Left lung (tissue), 10 donors: ENCODE measurements around the gene TMA7. TPM values are rescaled to one million over a fixed set of nuclear protein-coding genes. Genes with fewer than 3 reads are reported as not detected.
"Not testable (repeated sequence)": the region's sequence is repeated elsewhere in the genome, so short reads cannot be mapped to it uniquely, and the experiment has no call there.

Experiments used
- ATAC-seq: fragments of 200-7000 bp; cut with Tn5 transposase; one replicate; pipeline ENCODE4 v1.9.1; 2020; ENCODE audit warnings: moderate library complexity
- DNase-seq, 4 donors: peaks; one replicate each; pipeline ENCODE4 v3.0.0-alpha.2; 2013 to 2020
- H3K27ac ChIP-seq, 2 donors: fragments of 200-600 bp; sonication (generic) in 1 of 2; one replicate each; pipeline versions ENCODE4 v1.5.0 to v1.8.0; 2020 to 2021
- H3K27me3 ChIP-seq, 2 donors: fragments of 200-600 bp; sonication (generic) in 1 of 2; one replicate each; pipeline versions ENCODE4 v1.5.0 to v1.8.0; 2020 to 2021
- H3K36me3 ChIP-seq, 2 donors: fragments of 200-600 bp; sonication (generic) in 1 of 2; one replicate each; pipeline versions ENCODE4 v1.5.0 to v1.8.0; 2020 to 2021
- H3K4me1 ChIP-seq, 2 donors: fragments of 200-600 bp; one replicate each; pipeline ENCODE4 v1.8.0; 2021
- H3K4me3 ChIP-seq, 2 donors: fragments of 200-600 bp; sonication (generic) in 1 of 2; one replicate each; pipeline versions ENCODE4 v1.5.0 to v1.8.0; 2020 to 2021; ENCODE audit warnings: mild to moderate bottlenecking in 1 of 2
- H3K9me3 ChIP-seq, 2 donors: fragments of 200-600 bp; sonication (generic) in 1 of 2; one replicate each; pipeline versions ENCODE4 v1.5.0 to v1.8.0; 2020 to 2021
- CTCF ChIP-seq, 2 donors: fragments of 200-600 bp; sonication (generic) in 1 of 2; IDR thresholded peaks; one replicate each; pipeline versions ENCODE4 v1.5.0 to v1.8.0; 2021; ENCODE audit warnings: antibody characterized with exemption in 2 of 2
- intact Hi-C, 2 donors: fragments of 100-400 bp; cut with DNase I; formaldehyde crosslinking; loops; one replicate each; pipeline versions ENCODE4 v1.11.2 to v1.14.2; 2022
- polyA plus RNA-seq, 6 donors: library from polyadenylated mRNA; unstranded; fragments of 120-200 nt; gene quantifications; one replicate each; pipeline ENCODE4 v1.2.1, GENCODE V29; 2013; ENCODE audit not compliant: insufficient read length in 6 of 6
- total RNA-seq, 2 donors: library from RNA; stranded (reverse); fragmentation: NEBNext Ultra II Directional; extraction: Animal tissue kit (Norgen Biotek cat#: 25700); gene quantifications; one replicate each; pipeline ENCODE4 v1.2.1, GENCODE V29; 2021
- donor health status: DM: no; HTN: yes; CAD: no.
- donor health status: DM: no; HTN: no; CAD: no.

Gene TMA7
- total and polyA plus RNA-seq, 8 donors: 174 to 288 (median 253) TPM

DNA sequence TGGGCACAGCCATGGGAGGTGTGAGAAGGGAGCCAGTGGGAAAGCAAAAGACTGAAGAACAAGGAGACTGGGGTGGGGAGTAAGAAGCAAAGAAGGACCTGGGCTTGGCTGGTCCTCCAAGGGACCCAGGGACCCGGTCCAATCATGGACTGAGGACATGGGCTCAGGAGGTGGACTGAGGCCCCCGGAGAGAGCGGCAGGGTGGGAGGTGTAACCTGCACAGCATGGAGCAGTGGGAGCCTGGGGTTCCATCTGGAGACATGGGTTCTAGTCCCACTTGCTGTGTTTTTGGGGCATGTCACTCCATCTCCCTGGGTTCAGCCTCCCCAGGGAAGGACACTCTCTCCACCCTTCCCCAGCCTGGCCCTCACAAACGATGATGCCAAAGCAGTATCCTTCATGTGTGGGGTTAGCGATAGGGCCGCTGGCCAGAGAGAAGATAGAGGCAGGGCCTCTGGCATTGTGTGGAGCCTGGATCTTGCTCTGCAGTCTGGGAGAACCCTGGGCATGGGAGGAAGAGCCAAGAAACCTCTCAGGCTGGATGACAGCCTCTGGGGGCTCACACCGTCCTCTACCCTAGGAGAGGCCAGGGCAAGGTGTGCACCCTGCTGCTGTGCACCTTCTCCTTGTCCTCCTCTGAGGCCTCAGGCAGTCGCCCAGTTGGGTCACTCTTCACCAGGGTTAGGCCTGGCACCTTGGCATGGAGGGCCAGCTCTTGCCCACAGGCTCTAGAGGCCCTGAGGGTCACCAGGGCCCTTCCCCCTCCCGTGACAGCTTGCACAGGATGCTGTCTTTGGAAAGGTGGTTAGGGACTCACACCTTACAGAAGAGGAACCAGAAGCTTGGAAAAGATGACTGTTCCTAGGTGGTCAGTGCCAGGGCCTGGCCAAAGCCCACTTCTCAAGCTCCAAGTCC is 42.0 kb upstream of the TMA7 start:
- H3K4me3 ChIP-seq: no peak overlapping the region
- TF ChIP-seq CTCF (IDR thresholded peaks at IDR 0.05): no peak
- ATAC-seq (no peak), DNase-seq (peak in 1 of 4 donors; percentile 59)
- peak overlapping the region in 1 of 2 donors; percentile 5 for H3K27ac ChIP-seq
- intact Hi-C loops: no loop called here
- no peaks in the 10 kb centered on the region for H3K9me3 ChIP-seq
- H3K27me3 ChIP-seq: no peaks in the 10 kb centered on the region
- no peaks in the 10 kb centered on the region for H3K36me3 ChIP-seq
- H3K4me1 ChIP-seq: peaks cover 0 to 10% of the 10 kb centered on the region in 2 donors

DNA sequence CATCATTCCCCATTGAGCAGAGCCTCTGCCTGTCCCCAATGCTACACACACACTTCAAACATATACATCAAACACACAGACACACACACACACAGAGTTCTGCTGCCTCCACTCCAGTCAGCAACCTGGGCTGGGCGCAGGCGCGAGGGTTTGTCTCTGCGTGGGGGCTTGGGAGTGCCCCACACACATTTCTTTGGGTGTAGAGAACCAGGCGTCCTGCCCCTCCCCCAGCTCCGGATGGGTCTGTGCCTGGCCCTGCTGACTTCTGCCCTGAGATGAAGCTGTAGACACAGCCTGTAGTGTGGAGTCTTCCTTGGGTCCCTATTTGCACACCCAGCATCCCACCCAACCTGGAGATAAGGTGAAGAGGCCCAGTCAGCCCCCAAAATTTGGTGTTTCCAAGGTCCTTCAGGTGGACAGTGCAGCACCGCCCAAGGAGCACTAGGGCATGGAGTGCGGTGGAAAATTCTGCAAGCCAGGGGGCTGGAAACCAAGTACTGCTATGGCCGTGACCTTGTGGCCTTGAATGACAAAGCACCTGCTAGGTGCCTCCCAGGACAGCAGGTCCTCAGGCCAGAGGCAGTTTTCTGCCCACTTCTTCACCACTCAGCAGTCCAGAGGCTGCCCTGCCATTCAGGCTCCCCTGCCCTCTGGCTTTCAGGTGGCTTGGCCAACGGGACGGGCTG is 41.2 kb upstream of the TMA7 start:
- intact Hi-C loops: no loop called here
- TF ChIP-seq CTCF (IDR thresholded peaks at IDR 0.05): no peak
- DNase-seq (peak in 1 of 4 donors; percentile 62), ATAC-seq (no peak)
- Histone ChIP-seq H3K27ac (no peak overlapping the region), H3K4me3 (no peak overlapping the region), H3K4me1 (peaks cover 0 to 10% of the 10 kb centered on the region in 2 donors), H3K9me3 (no peaks in the 10 kb centered on the region), H3K27me3 (no peaks in the 10 kb centered on the region), H3K36me3 (peaks cover 0 to 4% of the 10 kb centered on the region in 2 donors)

GRCh38 chr3:48399387-48400172 is 40.5 kb upstream of the TMA7 start:
- peaks cover 0 to 10% of the 10 kb centered on the region in 2 donors for H3K4me1 ChIP-seq
- intact Hi-C loops: loop anchor here in 1 of 2 donors (5.0 kb wide), 1 partner anchor 38 kb away; no protein-coding TSS in a partner anchor
- H3K9me3 ChIP-seq: no peaks in the 10 kb centered on the region
- TF ChIP-seq CTCF (IDR thresholded peaks at IDR 0.05): no peak
- peaks cover 0 to 12% of the 10 kb centered on the region in 2 donors for H3K36me3 ChIP-seq
- H3K27me3 ChIP-seq: no peaks in the 10 kb centered on the region
- no peak overlapping the region for H3K27ac ChIP-seq
- peak; percentile 3 for ATAC-seq
- H3K4me3 ChIP-seq: no peak overlapping the region
- DNase-seq: peak in 2 of 4 donors; percentile 24 to 53

DNA sequence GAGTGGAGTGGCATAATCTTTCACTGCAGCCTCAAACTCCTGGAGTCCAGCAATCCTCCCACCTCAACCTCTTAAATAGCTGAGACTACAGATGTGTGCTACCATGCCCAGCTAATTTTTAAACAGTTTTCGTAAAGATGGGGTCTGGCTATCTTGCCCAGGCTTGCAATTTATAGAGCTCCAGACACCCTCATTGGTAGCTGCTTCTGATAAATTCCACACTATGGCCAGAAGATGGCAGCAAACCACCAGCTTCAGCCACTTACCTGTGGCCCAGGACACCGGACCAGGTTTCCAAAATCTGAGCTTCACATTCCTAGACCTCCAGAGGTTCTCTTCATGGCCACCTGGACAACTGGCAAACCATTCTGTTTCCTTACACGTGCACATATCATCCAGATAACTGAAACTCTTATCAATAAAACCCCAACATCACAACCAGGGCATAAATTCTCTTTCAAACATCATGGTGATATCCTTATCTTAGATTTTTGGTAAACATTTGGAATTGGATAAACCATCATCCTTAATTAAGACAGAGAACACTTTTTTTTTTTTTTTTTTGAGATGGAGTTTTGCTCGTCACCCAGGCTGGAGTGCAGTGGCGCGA is 39.1 kb upstream of the TMA7 start:
- Histone ChIP-seq H3K4me1 (peaks cover 0 to 10% of the 10 kb centered on the region in 2 donors), H3K4me3 (no peak overlapping the region), H3K36me3 (peaks cover 0 to 25% of the 10 kb centered on the region in 2 donors), H3K27ac (no peak overlapping the region), H3K27me3 (no peaks in the 10 kb centered on the region), H3K9me3 (no peaks in the 10 kb centered on the region)
- peak in 3 of 4 donors; percentile 17 to 70 (median 46) for DNase-seq
- peak; percentile 66 to 83 for TF ChIP-seq CTCF (IDR thresholded peaks at IDR 0.05)
- peak; percentile 76 for ATAC-seq
- intact Hi-C loops: loop anchor here in 1 of 2 donors (5.0 kb wide), 1 partner anchor 36 kb away; no protein-coding TSS in a partner anchor

GRCh38 chr3:48401434-48401901 is 38.6 kb upstream of the TMA7 start:
- ATAC-seq, H3K9me3 ChIP-seq, H3K4me1 ChIP-seq, H3K27me3 ChIP-seq, H3K4me3 ChIP-seq: not testable (repeated sequence)
- peak overlapping the region; percentile 28 to 50 for H3K27ac ChIP-seq
- peak in 2 of 4 donors; percentile 22 to 38 for DNase-seq
- peaks cover 0 to 31% of the 10 kb centered on the region in 2 donors for H3K36me3 ChIP-seq
- intact Hi-C loops: loop anchor here in 1 of 2 donors (5.0 kb wide), 1 partner anchor 36 kb away; no protein-coding TSS in a partner anchor
